ENCODE results near the gene CDH23. TPM values are rescaled to one million over a fixed set of nuclear protein-coding genes. Genes with fewer than 3 reads are reported as not detected.
A peak's percentile ranks its signal among the peaks of the same experiment; 100 is the strongest.

CDH23 gene
- total and polyA plus RNA-seq, 5 donors = 2.4 to 6.3 (median 5.2) TPM

DNA sequence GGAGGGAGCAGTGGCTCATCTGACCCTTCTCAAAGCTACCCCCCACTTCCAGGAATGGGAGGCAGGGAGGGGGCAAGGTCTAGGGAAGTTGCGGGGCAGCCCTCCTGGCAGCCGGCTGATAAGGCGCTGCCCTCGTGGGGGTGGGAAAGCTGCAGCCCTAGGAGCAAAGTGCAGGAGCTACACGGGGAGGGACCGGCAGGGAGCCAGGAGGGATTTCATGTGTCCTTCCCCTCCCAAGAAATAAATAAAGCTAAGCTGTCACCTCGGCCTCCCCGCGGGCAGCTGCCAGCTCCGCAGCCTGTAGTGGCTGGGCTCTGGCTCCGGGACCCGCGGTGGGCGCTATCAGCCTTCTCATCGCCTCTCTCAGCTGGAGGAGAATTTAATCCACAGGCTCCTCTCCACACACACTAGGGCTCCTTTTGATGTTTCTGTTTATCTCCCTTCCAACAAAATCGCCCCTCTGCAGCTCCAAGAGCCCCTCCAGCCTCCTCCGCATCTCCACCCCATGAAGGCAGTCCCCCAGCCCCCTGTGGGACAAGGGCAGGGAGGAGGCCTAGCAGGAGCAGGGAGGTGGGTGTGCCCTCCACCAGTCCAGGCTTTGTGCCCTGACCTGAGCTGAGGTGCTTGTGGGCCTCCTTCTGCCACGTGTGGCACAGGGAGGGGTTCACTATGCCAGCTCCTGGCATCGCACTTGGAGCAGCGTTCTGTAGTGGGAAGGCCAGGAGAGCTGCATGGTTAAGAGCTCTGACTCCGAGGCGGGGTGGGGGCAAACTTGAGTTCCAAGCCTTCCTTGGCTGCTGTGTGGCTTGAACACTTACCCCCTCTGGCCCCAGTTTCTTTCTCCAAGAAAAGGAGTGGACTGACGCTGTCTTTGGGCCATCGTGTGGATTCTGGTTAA, 242.4 kb downstream of the CDH23 start:
- WGBS = 53% methylated on average over 24 of the region's 24 CpGs
- peaks cover 2% of the 10 kb centered on the region for H3K4me1 ChIP-seq (ENCODE audit: control insufficient read depth, insufficient read depth, low read length)
- H3K4me3 ChIP-seq (ENCODE audit: low read length) = no peak overlapping the region
- ATAC-seq (peak; percentile 31 to 40), DNase-seq (no peak)
- no peaks in the 10 kb centered on the region for H3K9me3 ChIP-seq (ENCODE audit: control insufficient read depth, low read length)
- no peaks in the 10 kb centered on the region for H3K27me3 ChIP-seq (ENCODE audit: control insufficient read depth, insufficient read depth)
- H3K27ac ChIP-seq (ENCODE audit: low read length) = no peak overlapping the region
- intact Hi-C loops (cut with DNase I) = no loop called here

DNA sequence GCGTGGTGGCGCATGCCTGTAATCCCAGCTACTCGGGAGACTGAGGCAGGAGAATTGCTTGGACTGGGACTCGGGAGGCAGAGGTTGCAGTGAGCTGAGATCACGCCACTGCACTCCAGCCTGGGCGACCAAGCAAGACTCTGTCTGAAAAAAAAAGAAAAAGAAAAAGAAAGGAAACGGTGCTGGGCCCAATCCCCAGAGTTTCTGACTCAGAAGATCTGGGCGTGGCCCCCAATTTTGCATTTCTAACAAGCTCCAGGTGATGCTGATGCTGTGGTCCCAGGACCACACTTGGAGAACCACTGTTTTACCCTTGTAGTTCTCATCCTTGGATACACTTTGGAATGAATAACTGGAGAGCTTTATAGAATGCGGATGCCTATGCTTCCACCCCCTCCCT, 243.9 kb downstream of the CDH23 start:
- Histone ChIP-seq H3K4me1 (ENCODE audit: control insufficient read depth, insufficient read depth, low read length) (no peaks in the 10 kb centered on the region), H3K9me3 (ENCODE audit: control insufficient read depth, low read length) (no peaks in the 10 kb centered on the region), H3K4me3 (ENCODE audit: low read length) (no peak overlapping the region), H3K27me3 (ENCODE audit: control insufficient read depth, insufficient read depth) (no peaks in the 10 kb centered on the region), H3K27ac (ENCODE audit: low read length) (no peak overlapping the region)
- ATAC-seq (no peak), DNase-seq (no peak)
- intact Hi-C loops (cut with DNase I) = no loop called here
- 75% methylated on average over 9 of the region's 9 CpGs for WGBS

DNA sequence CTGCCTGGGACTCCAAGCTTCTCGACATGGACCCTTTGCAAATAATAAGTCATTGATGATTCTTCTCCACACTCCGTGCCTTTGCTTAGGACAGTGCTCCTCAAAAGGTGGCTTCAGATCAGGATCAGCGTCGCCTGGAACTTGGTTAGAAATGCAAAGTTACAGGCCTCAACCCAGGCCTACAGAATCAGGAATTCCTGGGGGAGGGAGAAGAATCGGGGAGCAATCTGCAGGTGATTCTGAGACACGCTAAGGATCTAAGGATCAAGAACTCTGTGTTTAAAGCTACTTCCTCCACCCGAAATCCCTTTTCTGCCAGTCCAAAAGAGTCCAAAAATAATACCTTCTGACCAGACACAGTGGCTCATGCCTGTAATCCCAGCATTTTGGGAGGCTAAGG, 244.7 kb downstream of the CDH23 start:
- no peak overlapping the region for H3K4me3 ChIP-seq (ENCODE audit: low read length)
- DNase-seq (no peak), ATAC-seq (no peak)
- 93% methylated on average over 7 of the region's 7 CpGs for WGBS
- no peaks in the 10 kb centered on the region for H3K27me3 ChIP-seq (ENCODE audit: control insufficient read depth, insufficient read depth)
- no peak overlapping the region for H3K27ac ChIP-seq (ENCODE audit: low read length)
- no peaks in the 10 kb centered on the region for H3K9me3 ChIP-seq (ENCODE audit: control insufficient read depth, low read length)
- intact Hi-C loops (cut with DNase I) = no loop called here
- no peaks in the 10 kb centered on the region for H3K4me1 ChIP-seq (ENCODE audit: control insufficient read depth, insufficient read depth, low read length)

DNA sequence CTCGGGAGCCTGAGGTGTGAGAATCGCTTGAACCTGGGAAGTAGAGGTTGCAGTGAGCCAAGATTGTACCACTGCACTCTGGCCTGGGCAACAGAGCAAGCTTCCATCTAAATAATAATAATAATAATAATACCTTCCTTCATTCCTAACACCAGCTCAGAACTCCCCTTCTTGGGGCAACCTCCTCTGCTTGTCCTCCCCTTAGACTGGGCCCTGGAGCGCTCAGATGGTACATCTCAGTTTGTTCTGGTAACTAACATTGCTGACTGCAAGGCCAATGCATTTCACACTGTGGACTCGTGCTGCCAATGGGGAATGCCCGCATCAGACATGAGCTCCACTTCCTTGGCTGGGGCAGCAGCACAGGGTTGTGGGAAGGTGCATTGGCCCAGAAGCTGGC, 245.3 kb downstream of the CDH23 start:
- WGBS = 78% methylated on average over 5 of the region's 5 CpGs
- DNase-seq (no peak), ATAC-seq (no peak)
- intact Hi-C loops (cut with DNase I) = no loop called here
- Histone ChIP-seq H3K9me3 (ENCODE audit: control insufficient read depth, low read length) (no peaks in the 10 kb centered on the region), H3K27ac (ENCODE audit: low read length) (no peak overlapping the region), H3K4me3 (ENCODE audit: low read length) (no peak overlapping the region), H3K4me1 (ENCODE audit: control insufficient read depth, insufficient read depth, low read length) (no peaks in the 10 kb centered on the region), H3K27me3 (ENCODE audit: control insufficient read depth, insufficient read depth) (no peaks in the 10 kb centered on the region)

DNA sequence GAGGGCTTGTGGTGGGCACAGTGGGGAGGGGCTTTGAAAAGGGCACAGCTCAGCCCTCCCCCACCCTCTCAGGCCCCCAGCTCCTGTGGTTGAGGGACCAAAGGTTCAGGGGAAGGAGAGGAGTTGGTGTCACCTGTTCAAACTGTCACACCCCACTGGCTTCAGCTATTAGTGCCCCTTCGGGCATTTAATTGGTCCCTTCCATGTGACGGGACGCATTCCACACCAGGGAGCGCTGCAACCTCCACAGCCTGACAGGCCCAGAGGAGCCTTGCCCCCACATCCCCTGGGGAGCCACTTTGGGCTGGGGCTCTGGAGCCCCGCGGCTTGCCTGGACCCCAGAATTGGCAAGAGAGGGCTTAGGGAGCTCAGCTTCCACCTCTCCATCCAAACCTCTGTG, 247.2 kb downstream of the CDH23 start:
- Histone ChIP-seq H3K4me3 (ENCODE audit: low read length) (no peak overlapping the region), H3K27ac (ENCODE audit: low read length) (no peak overlapping the region), H3K27me3 (ENCODE audit: control insufficient read depth, insufficient read depth) (no peaks in the 10 kb centered on the region), H3K9me3 (ENCODE audit: control insufficient read depth, low read length) (no peaks in the 10 kb centered on the region), H3K4me1 (ENCODE audit: control insufficient read depth, insufficient read depth, low read length) (no peaks in the 10 kb centered on the region)
- ATAC-seq (no peak), DNase-seq (no peak)
- intact Hi-C loops (cut with DNase I) = no loop called here
- WGBS = 86% methylated on average over 6 of the region's 6 CpGs

DNA sequence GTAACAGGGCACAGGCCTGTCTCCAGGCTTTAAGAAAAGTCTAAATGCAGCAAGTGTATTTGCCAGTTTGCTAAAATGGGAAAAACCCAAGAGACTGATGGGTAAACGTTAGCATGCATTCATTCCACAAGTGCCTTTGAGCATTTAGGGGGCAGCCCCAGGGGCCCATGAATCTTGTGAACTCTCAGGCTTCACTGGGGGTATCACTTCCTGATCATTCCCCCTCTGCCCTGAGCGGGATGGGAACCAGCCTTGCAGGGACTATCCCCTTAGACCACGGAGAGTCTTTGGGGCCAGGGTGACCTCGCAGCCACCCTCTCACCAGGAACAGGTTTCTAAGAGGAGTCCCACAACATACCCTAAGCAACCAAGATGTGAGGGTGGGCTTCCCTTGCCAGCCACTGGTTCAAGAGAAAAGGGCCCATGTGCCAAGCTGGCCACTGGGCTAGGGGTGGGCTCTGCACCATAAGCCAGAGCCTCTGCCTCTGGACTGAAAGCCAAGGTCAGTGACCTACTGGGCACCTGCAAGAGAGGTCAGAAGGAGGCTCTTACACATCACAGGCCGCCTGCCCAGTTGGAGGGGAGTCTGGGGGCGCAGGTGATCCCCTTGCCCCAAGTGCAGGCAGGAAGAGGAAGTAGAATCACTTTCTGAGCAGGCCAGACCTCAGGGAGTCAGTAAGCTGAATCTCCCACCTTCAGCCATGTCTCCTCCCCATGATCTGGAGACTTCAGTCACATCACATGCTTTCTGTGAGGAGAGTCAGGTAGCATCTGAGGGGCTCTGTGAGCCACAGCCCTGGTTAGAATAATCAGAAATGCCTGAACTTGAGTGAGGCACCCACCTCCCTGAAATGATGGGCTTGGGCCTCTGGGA, 247.8 kb downstream of the CDH23 start:
- DNase-seq (no peak), ATAC-seq (no peak)
- H3K27ac ChIP-seq (ENCODE audit: low read length) = no peak overlapping the region
- H3K9me3 ChIP-seq (ENCODE audit: control insufficient read depth, low read length) = no peaks in the 10 kb centered on the region
- H3K4me3 ChIP-seq (ENCODE audit: low read length) = no peak overlapping the region
- intact Hi-C loops (cut with DNase I) = no loop called here
- no peaks in the 10 kb centered on the region for H3K4me1 ChIP-seq (ENCODE audit: control insufficient read depth, insufficient read depth, low read length)
- WGBS = 86% methylated on average over 6 of the region's 6 CpGs
- H3K27me3 ChIP-seq (ENCODE audit: control insufficient read depth, insufficient read depth) = no peaks in the 10 kb centered on the region

DNA sequence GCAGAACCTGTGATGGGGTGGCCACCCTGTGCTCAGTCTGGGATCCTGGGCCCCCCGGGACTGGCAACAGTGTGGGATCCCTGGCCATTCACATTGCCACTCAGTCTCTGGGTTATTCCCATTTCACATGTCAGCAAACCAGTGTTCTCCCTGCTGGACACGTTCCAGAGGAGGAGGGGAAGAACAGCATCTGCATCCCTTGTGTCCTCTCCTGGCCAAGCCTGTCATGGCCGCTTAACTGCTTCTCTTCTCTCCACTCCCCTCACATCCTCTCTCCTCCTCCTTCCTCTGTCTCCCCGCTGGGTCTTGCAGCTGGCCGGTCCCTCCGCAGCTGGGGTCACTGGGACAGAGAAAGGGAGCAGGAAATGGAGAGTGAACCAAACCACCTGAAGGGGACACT, 248.5 kb downstream of the CDH23 start:
- WGBS = 67% methylated on average over 6 of the region's 6 CpGs

DNA sequence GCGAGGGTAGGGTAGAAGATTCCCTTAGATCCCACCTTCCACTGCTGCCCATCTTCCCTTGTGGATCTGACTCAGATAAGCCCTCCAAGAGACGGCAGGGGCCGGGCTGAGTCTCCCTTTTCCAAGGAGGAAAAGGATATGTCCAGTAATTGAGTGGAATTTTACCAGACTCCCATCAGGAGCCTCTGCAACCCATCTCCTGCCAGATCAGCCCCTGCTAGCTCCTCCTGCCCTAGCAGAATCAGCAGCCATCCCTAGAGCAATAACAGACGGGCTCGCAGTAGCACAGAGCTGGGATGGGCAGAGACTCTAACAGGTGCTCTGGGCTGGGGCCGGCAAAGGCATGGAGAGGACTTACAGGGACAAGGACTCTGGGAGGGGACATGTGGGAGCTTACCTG, 249.3 kb downstream of the CDH23 start:
- Histone ChIP-seq H3K27ac (ENCODE audit: low read length) (no peak overlapping the region), H3K4me1 (ENCODE audit: control insufficient read depth, insufficient read depth, low read length) (no peaks in the 10 kb centered on the region), H3K4me3 (ENCODE audit: low read length) (no peak overlapping the region), H3K27me3 (ENCODE audit: control insufficient read depth, insufficient read depth) (no peaks in the 10 kb centered on the region), H3K9me3 (ENCODE audit: control insufficient read depth, low read length) (no peaks in the 10 kb centered on the region)
- intact Hi-C loops (cut with DNase I) = no loop called here
- no peak for DNase-seq
- ATAC-seq = no peak
- 86% methylated on average over 6 of the region's 6 CpGs for WGBS

More for the DNA sequence above, 248.5 kb downstream of the CDH23 start:
- no peaks in the 10 kb centered on the region for H3K4me1 ChIP-seq (ENCODE audit: control insufficient read depth, insufficient read depth, low read length)
- H3K27me3 ChIP-seq (ENCODE audit: control insufficient read depth, insufficient read depth) = no peaks in the 10 kb centered on the region
- no peak for ATAC-seq
- DNase-seq = no peak
- no peaks in the 10 kb centered on the region for H3K9me3 ChIP-seq (ENCODE audit: control insufficient read depth, low read length)
- H3K4me3 ChIP-seq (ENCODE audit: low read length) = no peak overlapping the region
- intact Hi-C loops (cut with DNase I) = no loop called here
- H3K27ac ChIP-seq (ENCODE audit: low read length) = no peak overlapping the region

DNA sequence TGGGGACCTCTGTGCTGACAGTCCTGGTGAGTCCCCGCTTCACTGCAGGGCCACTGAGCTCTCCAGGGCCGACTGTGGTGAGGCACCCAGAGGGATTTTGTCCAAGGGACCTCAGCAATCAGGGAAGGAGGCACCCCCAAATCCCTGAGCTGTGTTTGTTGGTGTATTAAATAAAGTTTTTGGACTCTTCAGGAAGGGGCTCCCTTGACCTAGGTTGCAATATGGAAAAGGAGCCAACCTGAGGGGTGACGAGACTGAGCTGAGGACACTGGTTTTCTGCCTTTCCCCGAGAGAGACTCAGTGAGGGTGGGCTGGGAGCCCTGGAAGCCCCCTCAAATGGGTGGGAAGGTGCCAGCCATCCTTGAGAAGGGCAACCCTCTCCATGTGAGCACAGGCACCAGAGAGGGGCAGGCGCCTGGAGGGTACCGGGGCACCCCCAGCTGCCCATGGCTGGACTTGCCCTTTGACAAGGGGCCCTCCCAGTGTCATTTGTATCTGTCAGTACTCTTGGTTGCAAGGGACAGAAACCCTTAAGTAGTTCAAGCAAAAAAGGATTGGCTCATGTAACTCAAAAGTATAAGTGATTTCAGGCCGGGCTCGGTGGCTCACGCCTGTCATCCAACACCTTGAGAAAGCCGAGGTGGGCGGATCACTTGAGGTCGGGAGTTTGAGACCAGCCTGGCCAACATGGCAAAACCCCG, 250.0 kb downstream of the CDH23 start:
- Histone ChIP-seq H3K27ac (ENCODE audit: low read length) (no peak overlapping the region), H3K9me3 (ENCODE audit: control insufficient read depth, low read length) (no peaks in the 10 kb centered on the region), H3K27me3 (ENCODE audit: control insufficient read depth, insufficient read depth) (no peaks in the 10 kb centered on the region), H3K4me1 (ENCODE audit: control insufficient read depth, insufficient read depth, low read length) (no peaks in the 10 kb centered on the region), H3K4me3 (ENCODE audit: low read length) (no peak overlapping the region)
- ATAC-seq (no peak), DNase-seq (no peak)
- 82% methylated on average over 13 of the region's 13 CpGs for WGBS
- intact Hi-C loops (cut with DNase I) = no loop called here

DNA sequence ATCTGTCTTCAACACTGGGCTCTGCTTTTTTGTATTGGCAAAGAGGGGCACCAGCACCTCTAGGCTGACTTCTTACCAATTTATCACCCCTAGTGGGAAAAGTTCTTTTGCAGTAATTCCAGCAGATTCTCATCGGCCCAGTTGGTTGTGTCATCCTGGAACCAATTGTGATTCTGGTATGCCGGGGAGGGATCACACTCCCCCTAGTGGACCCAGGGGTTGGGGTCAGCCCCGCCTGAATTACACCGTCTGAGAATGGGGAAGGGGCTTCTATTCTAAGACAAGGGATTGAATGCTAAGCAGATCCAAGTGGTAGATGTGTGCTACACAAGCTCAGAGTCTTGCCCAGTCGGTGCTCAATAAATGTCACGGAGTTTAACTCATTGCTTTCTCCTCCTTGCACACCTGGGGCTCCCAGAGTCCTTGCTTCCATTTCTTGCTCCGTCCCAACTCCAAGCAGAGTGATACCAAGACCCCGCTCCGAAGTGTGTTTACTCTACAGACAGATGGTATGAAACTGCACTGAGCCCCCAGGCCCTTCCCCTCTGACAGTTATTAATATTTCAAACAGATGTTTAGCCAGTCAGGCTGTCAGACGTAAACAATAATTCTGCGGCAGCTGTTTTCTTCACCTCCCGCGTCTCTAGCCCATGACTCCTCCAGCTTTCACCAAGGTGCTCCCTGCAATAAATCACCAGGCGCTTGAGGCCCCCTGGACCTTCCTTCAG, 251.0 kb downstream of the CDH23 start:
- H3K9me3 ChIP-seq (ENCODE audit: control insufficient read depth, low read length) = no peaks in the 10 kb centered on the region
- intact Hi-C loops (cut with DNase I) = no loop called here
- no peak overlapping the region for H3K27ac ChIP-seq (ENCODE audit: low read length)
- 57% methylated on average over 14 of the region's 14 CpGs for WGBS
- DNase-seq (no peak), ATAC-seq (no peak)
- no peak overlapping the region for H3K4me3 ChIP-seq (ENCODE audit: low read length)
- no peaks in the 10 kb centered on the region for H3K4me1 ChIP-seq (ENCODE audit: control insufficient read depth, insufficient read depth, low read length)
- no peaks in the 10 kb centered on the region for H3K27me3 ChIP-seq (ENCODE audit: control insufficient read depth, insufficient read depth)

Measured in right cardiac atrium (tissue), 5 donors.